Neuronal stem cell (in vitro differentiated cells): ENCODE results near the gene MEF2A.

Source experiments
- DNase-seq: peaks from one replicate; pipeline ENCODE4 v3.0.0-alpha.2; 2013; ENCODE audit warnings: low spot score
- H2AFZ ChIP-seq: one replicate; pipeline ENCODE4 v1.6.1; 2013; ENCODE audit warnings: mild to moderate bottlenecking, low read length, inconsistent platforms
- H2AK5ac ChIP-seq: 2 replicates; pipeline ENCODE4 v1.6.1; 2013; ENCODE audit warnings: low read depth, mild to moderate bottlenecking, inconsistent platforms, low read length, moderate library complexity, mixed read lengths
- H2BK120ac ChIP-seq: 2 replicates; pipeline ENCODE4 v1.6.1; 2013; ENCODE audit warnings: low read depth, mild to moderate bottlenecking, inconsistent platforms, low read length, moderate library complexity, mixed read lengths
- H2BK12ac ChIP-seq: one replicate; pipeline ENCODE4 v1.6.1; 2013; ENCODE audit warnings: low read length, inconsistent platforms
- H2BK15ac ChIP-seq: 2 replicates; pipeline ENCODE4 v1.6.1; 2013; ENCODE audit warnings: mild to moderate bottlenecking, low read length, inconsistent platforms, mixed read lengths
- H2BK5ac ChIP-seq: one replicate; pipeline ENCODE4 v1.6.1; 2013; ENCODE audit warnings: inconsistent platforms, mild to moderate bottlenecking, low read length, moderate library complexity
- H3K14ac ChIP-seq: one replicate; pipeline ENCODE4 v1.6.1; 2013; ENCODE audit warnings: low read length, inconsistent platforms
- H3K18ac ChIP-seq: 2 replicates; pipeline ENCODE4 v1.6.1; 2013; ENCODE audit warnings: low read length, inconsistent platforms
- H3K23ac ChIP-seq: 2 replicates; pipeline ENCODE4 v1.6.1; 2013; ENCODE audit warnings: low read depth, mild to moderate bottlenecking, mixed read lengths, low read length, inconsistent platforms; ENCODE audit not compliant: poor library complexity
- H3K27ac ChIP-seq: replicated peaks from 3 replicates; pipeline ENCODE4 v1.5.1; 2013; ENCODE audit warnings: low read length, inconsistent platforms
- H3K27me3 ChIP-seq, 3 experiments: 2 replicates each; pipeline ENCODE4 v1.6.1; 2013; ENCODE audit warnings: low read length in 3 of 3, mild to moderate bottlenecking in 2 of 3, inconsistent platforms in 1 of 3, low read depth in 1 of 3, mixed read lengths in 1 of 3, moderate library complexity in 1 of 3; ENCODE audit not compliant: control insufficient read depth in 3 of 3, insufficient read depth in 3 of 3
- H3K36me3 ChIP-seq, 2 donors: replicated peaks in 1 of 2; 2 replicates each; pipeline ENCODE4 v1.6.1; 2013; ENCODE audit warnings: low read length in 2 of 2; ENCODE audit not compliant: control insufficient read depth in 2 of 2, insufficient read depth in 2 of 2
- H3K4ac ChIP-seq: 2 replicates; pipeline ENCODE4 v1.6.1; 2013; ENCODE audit warnings: inconsistent platforms, mild to moderate bottlenecking, low read length, moderate library complexity
- H3K4me1 ChIP-seq, 2 donors: 1 replicate in 1 of 2; 2 replicates in 1 of 2; pipeline ENCODE4 v1.6.1; 2013; ENCODE audit warnings: low read length in 2 of 2, low read depth in 1 of 2; ENCODE audit not compliant: control insufficient read depth in 2 of 2, insufficient read depth in 1 of 2
- H3K4me2 ChIP-seq: one replicate; pipeline ENCODE4 v1.6.1; 2013; ENCODE audit warnings: mild to moderate bottlenecking, low read length, inconsistent platforms; ENCODE audit not compliant: insufficient read depth, poor library complexity, severe bottlenecking
- H3K4me3 ChIP-seq, 2 donors: 2 replicates each; pipeline ENCODE4 v1.5.1; 2013; ENCODE audit warnings: low read length in 2 of 2, mild to moderate bottlenecking in 2 of 2, inconsistent platforms in 1 of 2, moderate library complexity in 1 of 2
- H3K79me1 ChIP-seq: one replicate; pipeline ENCODE4 v1.6.1; 2013; ENCODE audit warnings: low read depth, mild to moderate bottlenecking, inconsistent platforms, low read length, moderate library complexity
- H3K9ac ChIP-seq: one replicate; pipeline ENCODE4 v1.6.1; 2013; ENCODE audit warnings: mild to moderate bottlenecking, low read depth, low read length, inconsistent platforms; ENCODE audit not compliant: poor library complexity
- H3K9me3 ChIP-seq, 2 donors: replicated peaks in 1 of 2; 2 replicates each; pipeline versions ENCODE3 to v1.6.1; 2013; ENCODE audit warnings: low read length in 2 of 2, mild to moderate bottlenecking in 2 of 2, inconsistent platforms in 1 of 2, low read depth in 1 of 2, mixed read lengths in 1 of 2, moderate library complexity in 1 of 2; ENCODE audit not compliant: control insufficient read depth in 2 of 2, insufficient read depth in 1 of 2
- H4K8ac ChIP-seq: one replicate; pipeline ENCODE4 v1.6.1; 2013; ENCODE audit warnings: low read depth, mild to moderate bottlenecking, inconsistent platforms, low read length, moderate library complexity
- H4K91ac ChIP-seq: one replicate; pipeline ENCODE4 v1.6.1; 2013; ENCODE audit warnings: low read length, low read depth, mild to moderate bottlenecking, inconsistent platforms; ENCODE audit not compliant: poor library complexity
- WGBS, 2 donors: extraction: QIAGEN DNeasy Blood & Tissue Kit; methylation state at CpG; one replicate each; pipeline ENCODE4 v1.1.7; 2013; ENCODE audit warnings: missing lambda C conversion rate in 2 of 2, mixed read lengths in 1 of 2; ENCODE audit not compliant: insufficient read length in 2 of 2, insufficient replicate concordance in 1 of 2; ENCODE audit errors: extremely low coverage in 2 of 2; 5-methylcytosine and 5-hydroxymethylcytosine counted together

The MEF2A gene

GRCh38 chr15:99736702-99737101 is 170.9 kb downstream of the MEF2A start:
- Histone ChIP-seq H3K14ac (no peak overlapping the region), H3K9ac (no peak overlapping the region)

GRCh38 chr15:99738021-99738847 is 172.4 kb downstream of the MEF2A start:
- no peak overlapping the region for H3K4ac ChIP-seq
- H3K27me3 ChIP-seq = peaks cover 0 to 3% (median 0%) of the 10 kb centered on the region in 3 experiments
- H3K9me3 ChIP-seq = peaks cover 0 to 3% of the 10 kb centered on the region in 2 donors
- H3K18ac ChIP-seq = no peak overlapping the region
- no peak overlapping the region for H4K91ac ChIP-seq
- H2BK5ac ChIP-seq = no peak overlapping the region
- H2AFZ ChIP-seq = no peak overlapping the region
- no peak overlapping the region for H3K23ac ChIP-seq
- H3K4me3 ChIP-seq = no peak overlapping the region
- no peaks in the 10 kb centered on the region for H3K36me3 ChIP-seq
- H3K9ac ChIP-seq = no peak overlapping the region
- no peaks in the 10 kb centered on the region for H3K79me1 ChIP-seq
- H3K4me2 ChIP-seq = no peak overlapping the region
- H2BK12ac ChIP-seq = no peak overlapping the region
- no peaks in the 10 kb centered on the region for H3K4me1 ChIP-seq
- H2BK15ac ChIP-seq = no peak overlapping the region
- H2AK5ac ChIP-seq = no peak overlapping the region
- H4K8ac ChIP-seq = no peak overlapping the region
- no peak overlapping the region for H3K27ac ChIP-seq
- WGBS, 2 donors = no CpG with 5 or more reads among the region's 7 CpGs
- no peak overlapping the region for H3K14ac ChIP-seq
- no peak overlapping the region for H2BK120ac ChIP-seq
- no peak for DNase-seq

More at GRCh38 chr15:99736702-99737101, 170.9 kb downstream of the MEF2A start:
- no peak for DNase-seq
- Histone ChIP-seq H4K91ac (no peak overlapping the region), H3K23ac (no peak overlapping the region), H2BK120ac (no peak overlapping the region), H3K4ac (no peak overlapping the region), H3K9me3 (peaks cover 0 to 3% of the 10 kb centered on the region in 2 donors), H3K27ac (no peak overlapping the region), H2AFZ (no peak overlapping the region), H2AK5ac (no peak overlapping the region), H3K4me2 (no peak overlapping the region), H3K27me3 (peaks cover 0 to 3% (median 0%) of the 10 kb centered on the region in 3 experiments), H3K79me1 (no peaks in the 10 kb centered on the region), H2BK12ac (no peak overlapping the region), H3K18ac (no peak overlapping the region), H3K36me3 (no peaks in the 10 kb centered on the region), H2BK5ac (no peak overlapping the region), H4K8ac (no peak overlapping the region), H2BK15ac (no peak overlapping the region), H3K4me1 (peaks cover 3 to 6% of the 10 kb centered on the region in 2 donors), H3K4me3 (no peak overlapping the region)
- no CpG with 5 or more reads among the region's 2 CpGs for WGBS, 2 donors

- Histone ChIP-seq H3K9ac (no peak overlapping the region), H2BK120ac (no peak overlapping the region), H3K4me3 (no peak overlapping the region), H2BK15ac (no peak overlapping the region), H3K4me2 (no peak overlapping the region), H3K27me3 (no peaks in the 10 kb centered on the region), H4K8ac (no peak overlapping the region), H2BK5ac (no peak overlapping the region), H3K4ac (no peak overlapping the region), H3K9me3 (no peaks in the 10 kb centered on the region), H3K27ac (no peak overlapping the region), H3K4me1 (no peaks in the 10 kb centered on the region), H3K36me3 (no peaks in the 10 kb centered on the region), H3K79me1 (no peaks in the 10 kb centered on the region), H4K91ac (no peak overlapping the region), H2AFZ (no peak overlapping the region), H3K23ac (no peak overlapping the region), H3K14ac (no peak overlapping the region), H2BK12ac (no peak overlapping the region), H3K18ac (no peak overlapping the region), H2AK5ac (no peak overlapping the region)
- no peak for DNase-seq
- no CpG with 5 or more reads among the region's 2 CpGs for WGBS, 2 donors
Measured at GRCh38 chr15:99741835-99742234, 176.1 kb downstream of the MEF2A start.

GRCh38 chr15:99744142-99744541 is 178.4 kb downstream of the MEF2A start:
- no CpG with 5 or more reads among the region's 7 CpGs for WGBS, 2 donors
- H2BK120ac ChIP-seq = no peak overlapping the region
- H3K9ac ChIP-seq = no peak overlapping the region
- no peak overlapping the region for H2AK5ac ChIP-seq
- no peak overlapping the region for H3K14ac ChIP-seq
- H2BK15ac ChIP-seq = peak overlapping the region; percentile 30
- no peak overlapping the region for H3K27ac ChIP-seq
- H3K23ac ChIP-seq = no peak overlapping the region
- no peak overlapping the region for H3K4ac ChIP-seq
- H2AFZ ChIP-seq = no peak overlapping the region
- no peak overlapping the region for H3K4me3 ChIP-seq
- H2BK12ac ChIP-seq = no peak overlapping the region
- H3K36me3 ChIP-seq = no peaks in the 10 kb centered on the region
- H4K91ac ChIP-seq = no peak overlapping the region
- no peak overlapping the region for H3K4me2 ChIP-seq
- H3K18ac ChIP-seq = peak overlapping the region; percentile 53
- H3K4me1 ChIP-seq = no peaks in the 10 kb centered on the region
- no peaks in the 10 kb centered on the region for H3K9me3 ChIP-seq
- H2BK5ac ChIP-seq = no peak overlapping the region
- no peaks in the 10 kb centered on the region for H3K79me1 ChIP-seq
- peak overlapping the region; percentile 76 for H4K8ac ChIP-seq
- no peak for DNase-seq
- no peaks in the 10 kb centered on the region for H3K27me3 ChIP-seq
